ENCODE results near the gene SYT13.

Gene SYT13

DNA sequence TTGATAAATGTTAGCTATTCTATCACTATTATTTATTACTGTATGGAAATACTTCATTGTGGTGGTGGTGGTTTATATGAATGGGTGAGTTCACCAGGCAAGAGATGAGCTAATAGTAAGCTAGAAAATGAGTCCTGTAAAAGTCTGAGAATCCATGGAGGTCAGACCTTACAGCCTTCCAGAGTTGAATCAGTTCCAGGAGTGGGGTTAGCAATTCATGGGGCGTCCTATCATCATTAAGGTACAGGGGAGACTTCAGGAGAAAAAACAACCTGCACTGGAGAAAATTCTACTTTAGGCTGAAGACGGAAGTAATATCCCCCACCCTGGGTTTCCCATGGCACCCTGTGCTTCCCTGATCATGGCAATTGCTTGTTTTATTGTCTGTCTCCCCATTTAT lies 6.5 kb downstream of the SYT13 start:
- H3K27ac ChIP-seq = no peak overlapping the region
- DNase-seq (ENCODE audit: low read depth, low spot score) = no peak

DNA sequence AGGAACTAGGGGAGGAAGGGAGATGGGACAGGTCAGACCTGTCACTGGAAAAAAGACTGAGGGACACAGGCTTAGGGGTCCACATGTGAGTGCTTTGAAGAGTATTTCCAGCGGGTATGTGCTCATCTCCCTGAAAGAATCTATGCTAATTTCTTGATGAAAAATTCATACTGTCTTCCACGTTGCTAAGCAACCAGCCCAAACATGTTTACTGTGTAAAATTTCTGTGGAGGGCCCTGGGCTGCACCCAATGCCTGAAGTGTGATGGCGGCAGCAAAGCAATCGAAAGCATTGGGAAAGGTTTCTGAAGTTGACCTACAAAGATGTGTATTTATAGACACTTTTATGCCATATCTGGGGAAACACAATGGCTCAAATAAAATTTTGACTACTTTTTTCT lies 7.4 kb downstream of the SYT13 start:
- DNase-seq (ENCODE audit: low read depth, low spot score) = no peak
- no peak overlapping the region for H3K27ac ChIP-seq

DNA sequence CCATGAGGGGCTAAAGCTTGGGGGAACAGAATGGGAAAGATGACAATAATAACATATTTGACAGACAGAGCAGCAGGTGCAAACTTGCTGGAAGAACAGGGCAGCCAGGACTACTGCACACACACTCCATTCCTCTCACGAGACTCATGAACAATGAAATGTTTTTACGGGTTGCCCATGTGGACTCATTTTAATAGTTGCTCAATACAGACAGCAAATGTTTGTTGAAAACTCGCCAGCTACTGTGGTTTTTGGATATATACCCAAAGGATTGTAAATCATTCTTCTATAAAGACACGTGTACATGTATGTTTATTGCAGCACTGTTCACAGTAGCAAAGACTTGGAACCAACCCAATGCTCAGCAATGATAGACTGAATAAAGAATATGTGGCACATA lies 10.3 kb downstream of the SYT13 start:
- no peak overlapping the region for H3K27ac ChIP-seq
- peak; percentile 68 for DNase-seq (ENCODE audit: low read depth, low spot score)

DNA sequence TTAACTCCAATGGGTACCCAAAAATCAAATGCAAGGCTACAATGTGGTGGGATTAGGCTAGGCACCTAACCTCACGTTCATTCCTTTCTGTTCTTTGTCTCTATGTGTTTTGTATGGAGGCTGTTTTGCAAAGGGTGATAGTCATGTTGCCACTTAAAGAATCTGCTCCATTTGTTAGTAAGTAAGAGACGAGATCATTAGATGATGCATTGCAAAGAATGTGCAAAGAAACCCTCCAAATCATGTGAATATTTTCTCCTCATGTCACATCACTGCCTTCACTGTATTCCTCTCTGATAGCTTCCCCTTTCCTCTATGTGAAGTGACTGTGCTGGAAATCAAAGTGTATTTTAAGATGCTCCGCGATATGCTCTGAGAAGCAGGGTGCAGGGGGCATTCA lies 11.9 kb downstream of the SYT13 start:
- H3K27ac ChIP-seq = no peak overlapping the region
- DNase-seq (ENCODE audit: low read depth, low spot score) = no peak

DNA sequence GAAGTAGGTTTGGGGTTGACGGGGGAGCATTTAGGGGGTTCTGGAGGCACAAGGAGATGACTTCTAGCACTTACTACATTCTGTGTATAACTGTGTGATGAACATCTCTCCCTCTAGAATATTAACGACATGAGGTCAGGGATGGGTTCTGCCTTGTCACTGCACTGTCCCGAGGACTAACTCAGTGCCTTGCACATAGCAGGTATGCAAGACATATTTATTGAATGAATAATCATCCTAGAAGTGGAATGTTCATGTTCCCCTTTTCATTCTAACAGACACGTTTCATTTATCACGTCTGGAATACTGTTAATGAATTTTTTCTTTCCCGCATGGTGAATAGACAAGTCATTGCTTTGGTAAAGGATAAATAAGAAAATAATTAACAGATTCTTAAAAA lies 12.6 kb downstream of the SYT13 start:
- DNase-seq (ENCODE audit: low read depth, low spot score) = no peak
- H3K27ac ChIP-seq = no peak overlapping the region

DNA sequence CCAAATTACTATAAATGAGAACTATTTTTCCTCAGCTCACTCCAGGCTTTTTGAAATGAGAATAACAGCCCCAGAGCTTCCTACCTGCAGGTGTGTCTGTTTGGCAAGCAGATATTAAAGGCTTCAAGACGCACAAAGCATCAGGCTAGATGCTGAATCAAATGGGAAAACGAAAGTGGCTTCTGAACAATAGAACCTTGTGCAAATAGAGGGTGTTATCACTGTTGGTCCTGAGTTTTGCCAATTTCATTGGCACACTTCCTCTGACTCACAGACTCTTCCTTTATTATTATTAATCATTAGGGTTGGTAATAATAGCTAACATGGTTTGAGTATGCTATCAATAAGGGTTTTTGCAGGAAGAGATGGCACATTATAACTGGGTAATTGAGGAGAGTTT lies 13.4 kb downstream of the SYT13 start:
- no peak for DNase-seq (ENCODE audit: low read depth, low spot score)
- no peak overlapping the region for H3K27ac ChIP-seq

DNA sequence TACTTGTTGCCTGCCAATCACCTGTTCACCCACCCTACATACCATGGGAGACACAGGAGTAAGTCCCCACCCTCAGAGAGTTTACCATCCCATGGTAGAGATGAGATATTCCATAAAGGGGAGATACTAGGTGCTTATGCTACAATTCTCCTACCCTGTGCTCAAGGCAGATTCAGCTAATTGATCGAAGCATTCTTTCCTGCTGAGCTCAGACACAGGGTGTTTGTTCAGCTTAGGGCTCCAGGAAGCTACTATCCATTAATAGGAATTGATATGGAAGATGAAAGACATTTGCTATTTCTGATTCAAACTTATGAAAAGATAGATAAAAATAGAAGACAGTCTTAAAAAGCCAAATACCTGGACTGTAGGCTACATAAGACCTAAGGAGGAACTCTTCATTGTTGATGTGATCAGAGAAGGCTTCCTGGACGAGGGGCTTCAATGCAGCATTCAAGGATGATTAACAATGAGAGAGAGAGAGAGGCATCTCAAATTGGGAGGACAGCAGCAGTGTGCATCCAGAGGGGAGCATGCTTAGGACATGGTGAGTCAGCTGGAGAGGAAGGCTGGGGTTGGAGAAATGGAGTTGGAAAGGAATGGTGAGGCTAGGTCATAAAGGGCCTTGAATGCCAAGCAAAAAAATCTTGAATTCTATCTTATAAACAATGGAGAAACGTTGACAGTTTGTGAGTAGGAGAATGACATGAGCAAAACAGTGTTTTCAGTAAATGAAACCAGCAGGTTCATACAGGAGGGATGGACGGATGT lies 15.0 kb downstream of the SYT13 start:
- DNase-seq (ENCODE audit: low read depth, low spot score) = no peak
- no peak overlapping the region for H3K27ac ChIP-seq

DNA sequence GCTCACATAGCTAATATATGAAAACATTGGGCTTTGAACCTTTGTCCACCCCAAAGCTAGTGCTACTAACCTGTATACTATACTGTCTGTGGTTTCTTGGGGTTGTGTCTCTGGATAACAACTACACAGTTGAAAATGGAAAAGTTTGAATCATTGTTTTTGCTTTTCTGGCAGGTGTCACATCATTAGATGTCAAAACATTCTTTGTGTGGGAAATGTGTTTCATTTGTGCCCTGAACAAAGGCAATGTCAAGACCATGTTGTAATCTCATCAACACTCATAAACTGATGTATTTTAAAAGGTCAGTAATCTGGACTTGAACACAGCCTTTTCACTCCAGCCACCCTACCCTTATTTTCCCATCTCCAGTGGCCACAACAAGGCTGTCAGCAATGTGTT lies 16.5 kb downstream of the SYT13 start:
- H3K27ac ChIP-seq = no peak overlapping the region
- DNase-seq (ENCODE audit: low read depth, low spot score) = no peak

DNA sequence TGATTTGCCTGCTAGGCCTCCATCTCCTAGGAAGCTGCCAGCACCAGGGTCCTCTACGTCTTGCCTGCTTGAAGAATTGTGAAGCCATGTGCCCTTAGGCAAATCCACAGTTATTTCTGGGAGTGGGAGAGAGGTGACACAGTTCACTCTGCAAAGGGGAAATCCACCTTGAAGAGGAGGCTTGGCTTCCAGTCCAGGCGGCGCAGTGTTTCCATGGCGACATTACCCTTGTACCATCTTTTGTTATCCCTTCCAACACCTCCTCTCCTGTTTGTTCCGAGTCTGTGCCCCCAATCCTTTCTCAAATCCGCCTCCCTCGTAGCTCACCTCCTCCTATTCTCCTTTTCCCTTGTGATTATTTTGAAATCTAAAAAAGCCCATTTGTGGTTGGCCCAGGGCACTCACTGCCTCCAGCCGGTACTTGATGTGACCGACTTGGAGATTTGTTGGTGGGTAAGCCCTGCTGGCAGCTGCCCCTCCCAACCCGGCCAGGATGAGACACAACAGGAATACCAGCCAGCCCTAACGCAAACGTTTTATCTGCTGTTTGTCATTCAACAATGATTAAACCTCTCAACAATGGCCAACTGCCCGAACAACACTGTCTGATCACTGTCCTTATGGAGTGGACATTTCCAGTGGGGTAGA lies 18.4 kb downstream of the SYT13 start:
- no peak overlapping the region for H3K27ac ChIP-seq
- DNase-seq (ENCODE audit: low read depth, low spot score) = no peak

DNA sequence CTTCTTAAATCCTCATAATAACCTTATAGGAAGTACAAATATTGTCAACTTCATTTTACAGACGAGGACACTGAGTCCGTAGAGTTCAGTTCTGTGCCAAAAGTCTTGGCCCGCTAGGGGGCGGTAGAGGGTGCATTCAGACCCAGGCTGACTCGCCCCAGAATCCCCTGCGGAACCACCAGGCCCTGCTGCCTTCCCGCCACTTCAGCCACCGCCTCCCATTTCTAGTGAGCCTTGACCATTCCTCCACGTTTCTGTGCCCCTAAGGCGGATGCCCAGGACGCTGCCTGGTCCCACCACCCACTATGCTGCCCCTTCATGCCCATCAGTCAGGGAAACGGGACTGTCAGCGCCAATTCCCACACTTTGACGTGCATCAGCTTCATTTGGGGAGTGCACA lies 19.1 kb downstream of the SYT13 start:
- no peak for DNase-seq (ENCODE audit: low read depth, low spot score)
- H3K27ac ChIP-seq = no peak overlapping the region

DNA sequence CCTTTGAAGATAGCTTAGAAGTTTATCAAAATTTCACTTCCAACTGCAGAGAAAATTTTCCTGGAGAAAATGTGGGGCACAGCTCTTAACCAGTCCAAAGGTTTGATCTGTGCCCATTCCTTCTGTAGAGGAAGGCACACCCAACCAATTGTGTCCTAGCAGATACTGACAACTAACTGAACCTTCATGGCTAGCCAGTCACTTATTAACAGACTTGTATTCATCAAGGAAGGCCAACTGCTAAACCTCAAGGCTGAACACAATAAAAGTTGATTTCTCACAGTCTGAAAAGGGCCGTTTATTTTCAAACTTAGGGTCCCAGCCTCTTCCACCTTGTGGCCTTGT lies 19.5 kb downstream of the SYT13 start:
- no peak overlapping the region for H3K27ac ChIP-seq
- DNase-seq (ENCODE audit: low read depth, low spot score) = no peak

DNA sequence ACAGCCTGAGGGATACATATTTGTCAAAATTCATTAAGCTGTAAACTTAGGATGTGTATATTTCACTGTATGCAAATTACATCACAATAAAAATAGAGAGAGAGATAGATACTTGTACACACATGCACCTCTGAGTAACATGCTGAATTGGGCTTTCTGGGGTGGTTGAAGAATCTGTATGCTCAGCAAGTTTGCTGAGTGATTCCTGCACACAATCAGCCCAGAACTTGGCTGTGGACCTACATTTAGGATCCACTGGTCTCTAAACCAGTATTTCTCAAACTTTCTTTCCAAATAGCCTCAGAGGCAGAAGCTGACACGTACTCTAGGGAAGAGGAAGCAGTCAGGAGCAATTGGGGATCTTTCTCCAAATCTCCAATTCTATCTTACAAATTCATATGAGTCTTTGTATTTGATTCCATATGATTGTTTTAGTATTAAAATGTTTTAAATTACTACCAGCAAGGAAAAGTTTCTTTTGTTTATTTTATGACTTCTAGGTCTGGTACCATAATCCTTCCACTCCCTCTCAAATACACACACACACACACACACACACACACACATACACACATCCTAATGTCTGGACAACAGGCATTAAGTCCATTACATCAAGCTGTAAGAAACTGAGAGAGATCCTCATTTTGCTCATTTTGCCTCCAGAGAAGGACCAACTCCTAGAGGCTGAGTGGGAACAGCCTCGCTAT lies 20.0 kb downstream of the SYT13 start:
- no peak overlapping the region for H3K27ac ChIP-seq
- no peak for DNase-seq (ENCODE audit: low read depth, low spot score)

DNA sequence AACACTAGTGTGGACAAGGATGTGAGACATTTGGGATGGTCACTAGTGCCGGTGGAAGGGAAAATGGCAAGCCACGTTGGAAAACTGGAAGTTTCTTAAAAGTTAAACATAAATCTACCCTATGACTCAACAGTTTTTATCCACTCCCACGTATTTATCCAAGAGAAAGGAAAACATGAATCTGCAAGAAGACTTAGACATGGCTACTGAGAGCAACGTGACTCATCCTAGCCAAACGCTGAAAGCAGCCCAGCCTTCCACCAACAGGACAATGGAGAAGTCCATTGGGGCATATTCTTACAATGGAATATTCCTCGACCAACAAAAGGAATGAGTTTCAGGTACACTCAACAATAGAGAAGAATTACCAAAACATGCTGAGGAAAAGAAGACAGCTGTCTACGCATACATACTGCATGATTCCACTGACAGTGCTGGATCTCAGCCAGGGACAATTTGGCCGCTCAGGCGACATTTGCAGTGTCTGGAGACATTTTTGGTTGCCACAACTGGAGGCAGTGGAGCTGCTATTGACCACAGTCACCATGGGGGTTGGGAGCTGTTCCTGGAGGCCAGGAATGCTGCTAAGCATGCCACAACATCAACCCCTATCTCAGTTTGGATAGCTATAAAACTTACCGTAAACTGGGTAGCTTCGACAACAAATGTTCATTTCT lies 21.2 kb downstream of the SYT13 start:
- DNase-seq (ENCODE audit: low read depth, low spot score) = peak; percentile 75
- peak overlapping the region; percentile 45 for H3K27ac ChIP-seq

DNA sequence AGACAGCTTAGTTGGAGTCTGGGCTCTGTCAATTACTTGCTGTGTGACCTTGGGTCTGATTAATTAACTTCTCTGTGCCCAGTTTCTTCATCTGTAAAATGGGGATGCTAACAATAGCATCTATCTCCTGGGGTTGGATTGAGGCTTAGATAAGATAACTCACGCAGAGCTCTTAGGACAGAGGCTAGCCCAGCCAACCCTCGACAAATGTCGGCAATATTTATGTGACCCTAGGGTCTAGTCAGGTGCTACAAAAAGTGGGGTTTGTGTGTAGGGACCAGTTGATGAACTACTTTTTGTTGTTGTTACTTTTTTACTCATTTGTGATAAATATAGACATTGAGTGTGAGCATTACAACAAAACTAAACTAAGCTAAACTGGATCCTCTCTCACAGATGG lies 22.4 kb downstream of the SYT13 start:
- no peak for DNase-seq (ENCODE audit: low read depth, low spot score)

DNA sequence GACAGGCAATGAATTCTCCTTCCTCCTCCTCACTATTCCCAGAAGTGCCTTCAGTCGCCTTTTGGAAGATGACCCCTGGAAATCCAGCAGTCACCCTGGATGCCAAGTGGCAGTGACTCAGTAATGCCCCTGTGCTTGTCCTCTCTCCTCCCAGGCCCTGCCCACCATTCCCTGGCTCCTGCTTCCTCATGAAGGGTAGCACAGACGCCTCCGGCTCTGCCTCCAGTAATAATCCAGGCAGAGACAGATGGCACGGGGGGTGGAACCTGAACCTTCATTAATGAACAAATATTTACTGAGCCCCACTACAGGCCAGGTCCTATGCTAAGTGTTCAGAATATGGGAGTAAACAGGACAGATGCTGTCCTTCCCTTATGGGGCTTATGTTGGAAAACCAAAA lies 23.2 kb downstream of the SYT13 start:
- no peak for DNase-seq (ENCODE audit: low read depth, low spot score)

More for the DNA sequence above, 22.4 kb downstream of the SYT13 start:
- no peak overlapping the region for H3K27ac ChIP-seq

DNA sequence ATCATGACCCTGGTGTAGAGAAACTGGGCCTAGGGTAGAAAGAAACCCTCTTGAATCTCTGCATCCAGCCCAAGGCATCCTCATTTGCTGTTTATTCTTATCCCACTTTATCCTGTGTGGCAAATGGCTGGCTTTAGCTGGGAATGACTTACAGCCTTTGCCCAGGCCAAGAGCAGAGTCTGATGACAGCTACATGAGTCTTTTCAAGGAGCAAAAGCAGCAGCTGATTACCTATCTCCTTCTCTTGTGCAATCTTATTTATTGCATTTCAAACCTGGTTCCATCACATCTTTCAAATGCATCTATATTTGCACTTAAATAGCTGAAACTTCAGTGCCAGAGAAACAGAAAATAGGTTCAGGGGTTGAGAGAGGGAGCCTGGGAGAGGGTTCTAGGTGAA lies 26.1 kb downstream of the SYT13 start:
- peak overlapping the region; percentile 24 for H3K27ac ChIP-seq
- DNase-seq (ENCODE audit: low read depth, low spot score) = no peak

More for the DNA sequence above, 23.2 kb downstream of the SYT13 start:
- H3K27ac ChIP-seq = no peak overlapping the region

DNA sequence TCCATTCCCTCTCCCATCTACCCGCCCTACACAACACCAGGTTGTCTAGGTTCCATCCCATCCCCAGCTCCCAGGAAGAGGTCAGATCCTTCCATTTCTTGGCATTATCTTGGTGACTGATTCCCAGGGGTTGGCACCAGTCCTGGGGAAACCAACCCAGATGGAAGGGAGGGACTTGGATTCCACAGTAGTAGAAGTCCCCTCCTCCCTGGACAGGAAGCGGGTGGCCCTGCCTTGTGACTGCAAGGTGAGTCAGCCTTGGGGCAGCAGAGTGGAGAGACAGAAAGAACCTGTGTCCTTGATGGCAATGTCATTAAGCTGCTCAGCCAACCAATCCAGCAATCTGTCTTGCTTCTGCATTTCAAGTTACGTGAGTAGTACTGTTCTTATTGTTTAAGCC lies 26.5 kb downstream of the SYT13 start:
- H3K27ac ChIP-seq = peak overlapping the region; percentile 24
- DNase-seq (ENCODE audit: low read depth, low spot score) = no peak

DNA sequence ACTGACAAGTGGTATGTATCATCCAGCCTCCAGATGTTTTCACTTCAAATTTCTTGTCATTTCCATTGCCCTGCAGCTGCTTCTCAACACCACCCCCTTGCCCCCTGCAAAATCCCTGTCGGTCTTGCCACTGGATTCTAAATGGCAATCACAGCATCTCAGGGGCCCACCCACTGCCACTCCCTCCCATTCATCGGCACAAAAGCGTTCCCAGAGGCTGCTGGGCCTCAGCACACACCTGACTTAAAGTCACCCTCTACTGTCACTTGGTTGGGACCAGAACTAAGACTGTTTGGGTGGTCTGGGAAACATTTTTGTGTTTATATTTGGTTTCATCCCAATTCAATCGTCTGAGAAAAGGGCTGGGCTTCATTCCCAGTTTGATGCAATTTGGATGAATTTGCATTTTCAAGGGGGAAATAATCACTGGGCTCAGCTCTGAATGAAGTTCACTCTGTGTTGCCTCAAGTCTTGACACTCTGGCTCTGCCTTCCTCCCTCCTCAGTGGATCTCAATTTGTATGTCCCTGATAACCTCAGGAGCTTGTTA lies 27.1 kb downstream of the SYT13 start:
- no peak for DNase-seq (ENCODE audit: low read depth, low spot score)
- no peak overlapping the region for H3K27ac ChIP-seq

DNA sequence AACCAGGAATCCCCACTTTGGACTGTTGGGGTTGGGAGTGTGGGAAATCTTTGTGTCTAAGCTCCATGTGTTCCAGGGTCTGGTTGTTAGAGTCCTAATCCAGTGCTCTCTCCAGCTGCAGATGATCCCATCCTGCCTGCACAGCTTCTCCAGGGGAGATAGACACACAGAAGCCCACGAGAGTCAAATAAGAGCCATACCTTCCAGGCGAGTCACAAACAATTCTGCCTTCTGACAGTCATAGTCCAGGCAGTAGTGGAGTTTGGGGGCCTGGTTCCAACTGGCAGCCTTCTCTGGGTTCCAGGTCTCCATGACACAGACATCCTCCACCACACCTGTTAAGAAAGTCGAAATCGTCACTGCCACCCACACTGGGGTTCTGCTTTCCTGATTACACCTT lies 32.1 kb downstream of the SYT13 start:
- no peak overlapping the region for H3K27ac ChIP-seq
- no peak for DNase-seq (ENCODE audit: low read depth, low spot score)

DNA sequence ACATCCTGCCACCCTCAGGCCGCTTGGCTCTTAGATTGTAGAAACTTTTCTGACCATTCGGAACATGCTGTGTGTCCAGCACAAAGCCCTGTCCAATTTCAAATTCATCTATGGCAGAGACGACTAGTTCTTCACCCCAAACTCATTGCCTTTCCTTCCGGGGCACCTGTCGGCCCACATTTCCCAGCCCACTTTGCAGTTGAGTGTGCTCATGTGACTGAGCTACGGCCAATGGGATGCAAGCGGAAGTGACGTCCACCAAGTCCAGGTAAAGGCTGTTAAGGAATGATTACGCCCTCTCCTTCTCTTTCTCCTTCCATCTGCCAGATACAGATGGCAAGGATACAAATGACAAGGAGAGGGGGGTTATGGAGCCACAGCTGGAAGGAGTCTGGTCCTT lies 32.5 kb downstream of the SYT13 start:
- no peak for DNase-seq (ENCODE audit: low read depth, low spot score)
- no peak overlapping the region for H3K27ac ChIP-seq

DNA sequence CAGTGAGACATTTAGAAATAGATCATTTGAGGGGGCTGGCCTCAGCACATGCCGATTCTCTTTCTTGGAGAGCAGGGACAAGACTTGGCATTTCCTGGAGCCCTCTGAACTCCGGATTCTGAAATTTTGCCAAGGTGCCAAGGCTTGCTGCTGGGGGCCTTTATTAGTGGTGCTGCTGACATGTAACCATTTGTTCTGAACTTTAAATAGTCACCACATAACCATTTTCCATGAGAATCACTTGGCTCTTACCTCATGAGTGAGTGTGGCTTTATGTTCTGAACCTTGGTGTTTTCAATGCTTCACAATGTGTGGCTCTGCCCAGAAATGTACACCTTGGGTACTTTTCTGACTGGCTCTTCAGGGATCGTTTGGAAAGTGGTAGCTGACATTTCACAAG lies 33.3 kb downstream of the SYT13 start:
- H3K27ac ChIP-seq = no peak overlapping the region
- no peak for DNase-seq (ENCODE audit: low read depth, low spot score)

All from epithelial cell of prostate (primary cell).